NK-92 (cell line): ENCODE measurements around the gene TRIM28.
"Not testable (repeated sequence)": the region's sequence is repeated elsewhere in the genome, so short reads cannot be mapped to it uniquely, and the experiment has no call there.

Source experiments
- DNase-seq: peaks from one replicate; lab custom pipeline; 2025; ENCODE audit not compliant: unreplicated experiment; lab: John Stamatoyannopoulos, UW

The TRIM28 gene

GRCh38 chr19:58543826-58544590 lies at the start of gene TRIM28:
TSS of gene TRIM28 (plus strand) at chr19:58544064. CDS start at chr19:58544758, 694 bp downstream.
- no peak for DNase-seq

- no peak for DNase-seq
Measured at GRCh38 chr19:58497634-58498170, 46.2 kb upstream of the TRIM28 start.

GRCh38 chr19:58498316-58499020 lies 45.4 kb upstream of the TRIM28 start:
- no peak for DNase-seq

GRCh38 chr19:58499021-58499927 lies 44.6 kb upstream of the TRIM28 start:
- DNase-seq, result peak; percentile 67

- DNase-seq, result no peak
Measured at GRCh38 chr19:58500242-58500641, 43.6 kb upstream of the TRIM28 start.

- not testable (repeated sequence) for DNase-seq
Measured at GRCh38 chr19:58507602-58508223, 36.2 kb upstream of the TRIM28 start.

- DNase-seq, result no peak
Measured at GRCh38 chr19:58509731-58510083, 34.2 kb upstream of the TRIM28 start.

- DNase-seq, result no peak
Measured at GRCh38 chr19:58510084-58510862, 33.6 kb upstream of the TRIM28 start.

- DNase-seq, result no peak
Measured at GRCh38 chr19:58511353-58512208, 32.3 kb upstream of the TRIM28 start, which contains the start of gene SLC27A5. TSS of gene SLC27A5 (minus strand) at chr19:58511992. CDS start at chr19:58511955, 37 bp downstream.

- no peak for DNase-seq
Measured at GRCh38 chr19:58513213-58513693, 30.6 kb upstream of the TRIM28 start.

- DNase-seq, result peak; percentile 56
Measured at GRCh38 chr19:58513694-58514563, 29.9 kb upstream of the TRIM28 start.

GRCh38 chr19:58514564-58515022 lies 29.3 kb upstream of the TRIM28 start:
- DNase-seq, result no peak

GRCh38 chr19:58515259-58515658 lies 28.6 kb upstream of the TRIM28 start:
- no peak for DNase-seq

- DNase-seq, result no peak
Measured at GRCh38 chr19:58516246-58516836, 27.5 kb upstream of the TRIM28 start.

GRCh38 chr19:58516964-58517833 lies 26.7 kb upstream of the TRIM28 start:
- DNase-seq, result no peak
